GM18867 (cell line): ENCODE results near the gene IGF1R.
A peak's percentile ranks its signal among the peaks of the same experiment; 100 is the strongest.

ENCODE experiments used
- ATAC-seq: cut with Tn5 transposase; IDR thresholded peaks from one replicate; pipeline ENCODE4 v1.9.1; 2021; ENCODE audit warnings: mild to moderate bottlenecking, moderate library complexity; ENCODE audit not compliant: unreplicated experiment

Gene IGF1R

GRCh38 chr15:98772895-98773294, 124.6 kb downstream of the IGF1R start:
- ATAC-seq = no peak

- ATAC-seq = no peak
These were observed 125.3 kb downstream of the IGF1R start for GRCh38 chr15:98773616-98774015.

- no peak for ATAC-seq
These were observed 126.6 kb downstream of the IGF1R start for GRCh38 chr15:98774756-98775497.

GRCh38 chr15:98775498-98776230, 127.3 kb downstream of the IGF1R start:
- ATAC-seq = no peak

GRCh38 chr15:98776607-98777281, 128.4 kb downstream of the IGF1R start:
- no peak for ATAC-seq

GRCh38 chr15:98777426-98777825, 129.1 kb downstream of the IGF1R start:
- no peak for ATAC-seq

GRCh38 chr15:98778263-98778959, 130.1 kb downstream of the IGF1R start:
- no peak for ATAC-seq

GRCh38 chr15:98778960-98779359, 130.6 kb downstream of the IGF1R start:
- ATAC-seq = no peak

- ATAC-seq = peak; percentile 83
These were observed 131.2 kb downstream of the IGF1R start for GRCh38 chr15:98779463-98780071.

GRCh38 chr15:98781838-98782237, 133.5 kb downstream of the IGF1R start:
- ATAC-seq = no peak

GRCh38 chr15:98782801-98783200, 134.5 kb downstream of the IGF1R start:
- no peak for ATAC-seq

- no peak for ATAC-seq
These were observed 137.1 kb downstream of the IGF1R start for GRCh38 chr15:98785431-98785806.

GRCh38 chr15:98785807-98786621, 137.7 kb downstream of the IGF1R start:
- ATAC-seq = peak; percentile 70

GRCh38 chr15:98786717-98787116, 138.4 kb downstream of the IGF1R start:
- peak; percentile 17 for ATAC-seq

GRCh38 chr15:98787194-98787593, 138.9 kb downstream of the IGF1R start:
- ATAC-seq = no peak

GRCh38 chr15:98787936-98788757, 139.8 kb downstream of the IGF1R start:
- ATAC-seq = no peak

GRCh38 chr15:98789020-98789419, 140.7 kb downstream of the IGF1R start:
- no peak for ATAC-seq

GRCh38 chr15:98790270-98790669, 141.9 kb downstream of the IGF1R start:
- ATAC-seq = no peak

- no peak for ATAC-seq
These were observed 142.8 kb downstream of the IGF1R start for GRCh38 chr15:98791046-98791701.
